VCaP (cell line): ENCODE results near the gene NMNAT2.

ENCODE experiments used
- H3K27ac ChIP-seq: fragments of 450-650 bp; 2 replicates; pipeline ENCODE4 v1.5.1; 2017
- TF ChIP-seq, protein P1 (sequence below): fragments of 450-650 bp; conservative IDR thresholded peaks from 2 replicates; pipeline ENCODE4 v1.5.1; 2017; ENCODE audit warnings: mild to moderate bottlenecking, moderate library complexity

Gene NMNAT2

DNA sequence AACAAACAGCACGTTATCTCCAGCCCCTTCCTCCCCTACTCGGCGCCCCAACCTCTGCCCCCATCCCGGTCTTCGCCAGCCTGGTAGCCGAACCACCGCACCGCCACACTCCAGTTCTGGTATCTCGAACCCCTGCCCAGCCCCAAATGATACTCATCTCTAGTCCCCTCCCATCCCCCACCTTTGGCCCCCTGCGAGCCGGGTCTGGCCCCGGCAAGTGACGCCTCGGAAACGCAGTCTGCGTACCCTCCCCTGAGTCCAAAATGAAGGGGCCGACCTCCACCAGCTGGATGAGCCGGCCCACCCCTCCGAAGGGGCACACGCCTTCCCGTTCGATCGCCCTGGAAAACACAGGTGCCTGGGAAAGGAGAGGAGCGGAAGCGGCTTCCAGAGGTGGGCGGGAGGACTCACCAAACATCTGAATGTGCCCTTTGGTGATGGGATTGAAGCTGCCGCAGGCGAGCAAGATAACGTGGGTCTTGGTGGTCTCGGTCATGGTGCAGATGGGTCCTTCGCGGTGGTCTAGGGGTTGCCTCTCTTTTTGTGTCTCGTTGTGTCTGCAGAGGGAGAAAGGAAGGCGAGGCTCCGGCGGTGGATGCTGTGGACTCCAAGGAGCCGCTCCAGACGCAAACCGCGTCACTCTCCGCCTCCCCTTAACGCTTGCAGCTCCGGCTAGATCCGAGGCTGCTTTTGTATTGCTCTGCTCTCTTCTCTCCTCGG is at the start of gene NMNAT2:
NMNAT2 (minus strand) TSS at position 609 of the 720 bp plus-strand sequence; CDS start at position 496, 113 bp downstream.
- TF ChIP-seq, protein P1, sequence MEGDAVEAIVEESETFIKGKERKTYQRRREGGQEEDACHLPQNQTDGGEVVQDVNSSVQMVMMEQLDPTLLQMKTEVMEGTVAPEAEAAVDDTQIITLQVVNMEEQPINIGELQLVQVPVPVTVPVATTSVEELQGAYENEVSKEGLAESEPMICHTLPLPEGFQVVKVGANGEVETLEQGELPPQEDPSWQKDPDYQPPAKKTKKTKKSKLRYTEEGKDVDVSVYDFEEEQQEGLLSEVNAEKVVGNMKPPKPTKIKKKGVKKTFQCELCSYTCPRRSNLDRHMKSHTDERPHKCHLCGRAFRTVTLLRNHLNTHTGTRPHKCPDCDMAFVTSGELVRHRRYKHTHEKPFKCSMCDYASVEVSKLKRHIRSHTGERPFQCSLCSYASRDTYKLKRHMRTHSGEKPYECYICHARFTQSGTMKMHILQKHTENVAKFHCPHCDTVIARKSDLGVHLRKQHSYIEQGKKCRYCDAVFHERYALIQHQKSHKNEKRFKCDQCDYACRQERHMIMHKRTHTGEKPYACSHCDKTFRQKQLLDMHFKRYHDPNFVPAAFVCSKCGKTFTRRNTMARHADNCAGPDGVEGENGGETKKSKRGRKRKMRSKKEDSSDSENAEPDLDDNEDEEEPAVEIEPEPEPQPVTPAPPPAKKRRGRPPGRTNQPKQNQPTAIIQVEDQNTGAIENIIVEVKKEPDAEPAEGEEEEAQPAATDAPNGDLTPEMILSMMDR = no peak
- H3K27ac ChIP-seq = peak within 1 kb of the TSS; percentile 81

DNA sequence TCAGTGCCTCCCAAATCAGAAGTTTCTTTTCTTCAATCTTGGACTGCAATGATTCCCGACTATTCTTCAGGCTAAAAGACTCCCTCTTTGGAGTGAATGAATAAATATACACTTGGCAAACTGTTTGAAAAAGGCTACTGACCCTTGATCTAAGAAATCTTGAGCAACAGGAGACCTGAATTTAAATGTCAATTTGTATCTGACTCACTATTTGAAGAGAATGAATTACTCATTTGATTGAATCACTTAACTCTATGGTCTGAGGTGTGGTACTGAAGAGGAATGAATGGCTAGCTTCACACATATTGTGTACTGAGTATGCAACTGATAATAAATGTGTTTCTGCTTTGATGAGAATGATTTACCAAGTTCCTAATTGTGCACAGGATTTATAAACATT is 49.5 kb upstream of the NMNAT2 start:
- TF ChIP-seq, protein P1 = no peak
- no peak overlapping the region for H3K27ac ChIP-seq

DNA sequence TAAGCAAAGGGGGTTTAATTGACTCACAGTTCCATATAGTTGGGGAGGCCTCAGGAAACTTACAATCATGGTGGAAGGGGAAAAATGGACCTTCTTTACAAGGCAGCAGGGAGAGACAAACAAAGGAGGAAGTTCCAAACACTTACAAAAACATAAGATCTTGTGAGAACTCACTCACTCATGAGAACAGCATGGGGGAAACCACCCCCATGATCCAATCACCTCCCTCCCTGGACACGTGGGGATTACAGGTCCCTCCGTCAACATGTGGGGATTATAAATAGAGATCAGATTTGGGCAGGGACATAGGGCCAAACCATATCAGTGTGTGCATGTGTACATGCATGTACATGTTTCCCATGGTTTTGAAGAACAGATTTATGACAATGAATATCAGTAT is 48.6 kb upstream of the NMNAT2 start:
- no peak overlapping the region for H3K27ac ChIP-seq
- TF ChIP-seq, protein P1 = no peak

DNA sequence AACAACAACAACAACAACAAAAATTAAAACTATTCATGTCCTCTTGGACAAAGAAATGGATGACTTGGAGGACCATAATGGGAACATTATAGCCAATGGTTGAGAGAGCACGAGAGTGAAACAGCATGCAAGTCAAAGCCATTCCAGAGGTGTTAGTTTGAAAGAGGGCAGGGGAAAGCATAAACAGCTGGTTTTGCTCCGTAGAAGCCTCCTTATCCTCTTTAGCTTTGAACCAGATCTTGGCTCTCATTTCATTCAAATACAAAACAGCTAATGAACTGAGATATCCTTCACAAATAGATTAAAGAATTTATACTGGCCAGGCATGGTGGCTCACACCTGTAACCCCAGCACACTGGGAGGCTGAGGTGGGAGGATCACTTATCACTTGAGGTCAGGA is 45.4 kb upstream of the NMNAT2 start:
- no peak overlapping the region for H3K27ac ChIP-seq
- TF ChIP-seq, protein P1 = no peak

DNA sequence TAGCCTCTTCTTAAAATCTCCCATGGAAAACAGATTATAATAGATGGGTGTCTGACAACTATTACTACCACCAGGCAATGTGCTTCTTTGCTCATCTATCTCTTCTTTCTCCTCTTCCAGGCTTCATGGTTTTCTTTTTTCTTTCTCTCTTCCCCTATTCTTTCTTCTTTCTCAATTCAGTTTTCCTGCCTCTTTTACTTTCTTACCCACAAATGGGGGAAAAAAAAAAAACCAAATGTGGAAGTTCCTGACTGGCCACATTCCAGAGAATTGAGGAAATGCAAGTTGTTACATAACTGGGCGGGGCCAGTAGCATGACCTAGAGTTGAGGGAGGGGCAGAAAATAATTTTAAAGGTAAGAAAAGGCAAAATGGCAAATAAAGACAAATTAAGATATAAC is 43.2 kb upstream of the NMNAT2 start:
- TF ChIP-seq, protein P1 = no peak
- H3K27ac ChIP-seq = no peak overlapping the region

DNA sequence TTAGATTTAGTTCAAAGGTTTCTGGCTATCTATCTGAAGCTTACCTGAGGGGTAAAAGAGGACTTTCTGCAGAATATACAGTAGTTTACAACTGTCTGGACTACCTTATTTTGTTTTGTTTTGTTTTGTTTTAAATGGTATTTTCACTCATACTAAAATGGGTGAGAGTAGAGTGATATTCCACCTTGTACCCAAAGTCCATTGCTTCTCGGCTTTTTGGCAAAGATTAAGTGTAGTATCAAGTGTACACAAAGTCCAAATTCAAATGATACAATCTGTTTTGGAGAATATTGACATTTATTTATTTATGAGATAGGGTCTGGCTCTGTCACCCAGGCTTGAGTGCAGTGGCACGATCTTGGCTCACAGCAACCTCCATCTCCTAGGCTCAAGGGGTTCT is 42.4 kb upstream of the NMNAT2 start:
- no peak overlapping the region for H3K27ac ChIP-seq
- TF ChIP-seq, protein P1 = no peak

DNA sequence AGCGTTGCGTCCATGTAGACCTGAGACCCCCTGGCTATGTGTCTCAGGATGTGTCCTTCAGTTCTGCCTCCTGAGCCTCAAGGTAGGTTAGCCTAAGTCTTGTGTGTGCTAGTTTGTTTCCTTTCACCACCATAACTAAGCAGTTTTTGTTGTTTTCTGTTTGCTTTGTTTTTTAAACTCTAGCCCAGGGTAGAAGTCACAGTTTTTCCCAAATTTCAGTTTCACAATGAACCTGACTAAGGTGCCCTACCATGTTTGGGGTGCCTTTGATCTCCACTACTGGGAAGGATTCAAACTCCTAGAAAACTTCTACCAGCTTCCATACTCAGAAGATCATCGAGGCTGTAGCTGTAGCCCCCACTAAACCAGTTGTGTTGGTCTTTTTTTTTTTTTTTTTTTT is 39.3 kb upstream of the NMNAT2 start:
- TF ChIP-seq, protein P1 = no peak

More for the DNA sequence above, 39.3 kb upstream of the NMNAT2 start:
- H3K27ac ChIP-seq = no peak overlapping the region
